K562 (cell line): ENCODE data around the gene CLEC2D. TPM values are rescaled to one million over a fixed set of nuclear protein-coding genes. Genes with fewer than 3 reads are reported as not detected.

ENCODE experiments used
- CBFA2T3 ChIP-seq: fragments of 450-650 bp; IDR thresholded peaks from 2 replicates; pipeline ENCODE4 v1.6.1; 2017
- EP300 ChIP-seq: IDR thresholded peaks from 2 replicates; pipeline ENCODE4 v1.6.1; 2012; ENCODE audit warnings: low read length, improper control_type of control experiment
- ETV1 ChIP-seq: fragments of 450-650 bp; conservative IDR thresholded peaks from 2 replicates; pipeline ENCODE4 v1.6.1; 2016; ENCODE audit warnings: missing genetic modification characterization, control low read depth, low read depth, missing compliant biosample characterization
- GTF3C2 ChIP-seq: IDR thresholded peaks from 3 replicates; pipeline ENCODE4 v1.6.1; 2011; ENCODE audit warnings: borderline replicate concordance, mild to moderate bottlenecking, moderate library complexity; ENCODE audit not compliant: insufficient read length; ENCODE audit errors: extremely low read depth
- HNRNPK ChIP-seq: fragments of 200-400 bp; formaldehyde crosslinking; IDR thresholded peaks from one replicate; pipeline ENCODE4 v1.6.1; 2018; ENCODE audit warnings: mild to moderate bottlenecking, low read depth, low read length; ENCODE audit not compliant: poor library complexity, severe bottlenecking
- MNT ChIP-seq, 2 experiments: fragments of 450-650 bp; conservative IDR thresholded peaks; 2 replicates each; pipeline ENCODE4 v1.6.1; 2017; ENCODE audit warnings: mild to moderate bottlenecking in 2 of 2, moderate library complexity in 2 of 2
- PTRF ChIP-seq: fragments of 450-650 bp; IDR thresholded peaks from 2 replicates; pipeline ENCODE4 v1.6.1; 2016; ENCODE audit warnings: mild to moderate bottlenecking, missing genetic modification characterization, missing compliant biosample characterization
- THAP7 ChIP-seq: fragments of 250-450 bp; sonication (Bioruptor Pico); IDR thresholded peaks from 2 replicates; pipeline ENCODE4 v1.5.0; 2021
- ZNF263 ChIP-seq: sonication (generic); formaldehyde crosslinking; IDR thresholded peaks from 2 replicates; pipeline ENCODE4 v1.8.0; 2022; ENCODE audit warnings: mild to moderate bottlenecking, missing genetic modification reagents, borderline replicate concordance
- ZNF518B ChIP-seq: fragments of 250-450 bp; sonication (Bioruptor Pico); IDR thresholded peaks from 2 replicates; pipeline ENCODE4 v1.5.0; 2021; ENCODE audit warnings: mild to moderate bottlenecking, moderate library complexity
- polyA plus RNA-seq, 8 experiments: library from polyadenylated mRNA; depleted of rRNA in 4 of 8; stranded (reverse) in 5 of 8; unstranded in 3 of 8; fragments of >200 nt; fragmentation: Nextera tagmentation in 2 of 8; fragmentation: Illumina TruSeq in 1 of 8; extraction: Ambion mirVana in 2 of 8; extraction: Trizol in 1 of 8; gene quantifications; 2 replicates each; pipeline versions ENCODE4 v1.2.1 to v1.2.3, GENCODE V29; 2011 to 2014; ENCODE audit warnings: inconsistent platforms in 1 of 8, missing spikeins in 1 of 8
- total RNA-seq, 7 experiments: library from RNA; depleted of rRNA in 6 of 7; stranded (reverse); fragments of >200 nt in 6 of 7; fragmentation: Illumina TruSeq in 2 of 7; extraction: Trizol in 2 of 7; gene quantifications; 2 replicates each; pipeline versions ENCODE4 v1.2.1 to v1.2.3, GENCODE V29; 2011 to 2021; ENCODE audit warnings: low replicate concordance in 1 of 7

CLEC2D gene
- total and polyA plus RNA-seq, 9 of the 15 experiments (the other 6 are each of a cell fraction or from before 2014, with no cell fraction given) = 1.4 to 5.0 (median 2.2) TPM

- 0 out of 2 replicates have a peak, but pooled peaks have one; percentile 22 for TF ChIP-seq ETV1 (tag)
- TF ChIP-seq PTRF (tag) = no peak
- no peak for TF ChIP-seq ZNF263
- no peak for TF ChIP-seq GTF3C2
- TF ChIP-seq ZNF518B (CRISPR knock-in tag) = no peak
- TF ChIP-seq HNRNPK = no peak
- peak; percentile 38 to 73; a peak in 3 of 4 replicates for TF ChIP-seq MNT (conservative IDR thresholded peaks at IDR 0.05)
- TF ChIP-seq THAP7 = no peak
- TF ChIP-seq CBFA2T3 = no peak
- peak; percentile 12 for TF ChIP-seq EP300
Measured at GRCh38 chr12:9647825-9648700, 21.4 kb upstream of the CLEC2D start (continued).
